Amygdala (tissue), 56 donors: ENCODE results near the gene SLC25A17.
"Not testable (repeated sequence)": the region's sequence is repeated elsewhere in the genome, so short reads cannot be mapped to it uniquely, and the experiment has no call there.

ENCODE experiments used
- DNase-seq, 56 donors: peaks; one replicate each; lab custom pipeline; 2025; lab: John Stamatoyannopoulos, UW

SLC25A17 gene

GRCh38 chr22:40823426-40823825 is 4.3 kb upstream of the SLC25A17 start:
- no peak for DNase-seq

GRCh38 chr22:40819599-40820140 is 524 bp upstream of the SLC25A17 start:
- DNase-seq: no peak

GRCh38 chr22:40818192-40818746 is 877 bp downstream of the SLC25A17 start:
- DNase-seq: no peak

GRCh38 chr22:40817737-40818136 is 1.4 kb downstream of the SLC25A17 start:
- DNase-seq: no peak

- no peak for DNase-seq
Measured at GRCh38 chr22:40813912-40814315, 5.2 kb downstream of the SLC25A17 start.

- DNase-seq: no peak
Measured at GRCh38 chr22:40808018-40808841, 10.9 kb downstream of the SLC25A17 start.

GRCh38 chr22:40806711-40807110 is 12.4 kb downstream of the SLC25A17 start:
- DNase-seq: no peak

- no peak for DNase-seq
Measured at GRCh38 chr22:40805699-40806203, 13.4 kb downstream of the SLC25A17 start.

- DNase-seq: no peak
Measured at GRCh38 chr22:40805239-40805638, 13.9 kb downstream of the SLC25A17 start.

- DNase-seq: no peak
Measured at GRCh38 chr22:40803321-40803720, 15.8 kb downstream of the SLC25A17 start.

GRCh38 chr22:40799008-40799407 is 20.1 kb downstream of the SLC25A17 start:
- DNase-seq: no peak

GRCh38 chr22:40797427-40797826 is 21.7 kb downstream of the SLC25A17 start:
- no peak for DNase-seq

GRCh38 chr22:40792451-40792850 is 26.7 kb downstream of the SLC25A17 start:
- DNase-seq: no peak

GRCh38 chr22:40791241-40791640 is 27.9 kb downstream of the SLC25A17 start:
- no peak for DNase-seq

GRCh38 chr22:40789131-40789530 is 30.0 kb downstream of the SLC25A17 start:
- DNase-seq: no peak

- no peak for DNase-seq
Measured at GRCh38 chr22:40782521-40782920, 36.6 kb downstream of the SLC25A17 start.

GRCh38 chr22:40781749-40782148 is 37.4 kb downstream of the SLC25A17 start:
- not testable (repeated sequence) for DNase-seq

- no peak for DNase-seq
Measured at GRCh38 chr22:40769761-40770160, 49.4 kb downstream of the SLC25A17 start.

- no peak for DNase-seq
Measured at GRCh38 chr22:40768206-40768605, 50.9 kb downstream of the SLC25A17 start.

GRCh38 chr22:40766956-40767355 is 52.2 kb downstream of the SLC25A17 start:
- DNase-seq: no peak

- DNase-seq: no peak
Measured at GRCh38 chr22:40764763-40765441, 54.2 kb downstream of the SLC25A17 start.
